ENCODE results near the gene CPXM1. TPM values are rescaled to one million over a fixed set of nuclear protein-coding genes. Genes with fewer than 3 reads are reported as not detected.
A peak's percentile ranks its signal among the peaks of the same experiment; 100 is the strongest.

The CPXM1 gene
- total RNA-seq, 1 experiment from 2014 or later: 0.17 TPM

DNA sequence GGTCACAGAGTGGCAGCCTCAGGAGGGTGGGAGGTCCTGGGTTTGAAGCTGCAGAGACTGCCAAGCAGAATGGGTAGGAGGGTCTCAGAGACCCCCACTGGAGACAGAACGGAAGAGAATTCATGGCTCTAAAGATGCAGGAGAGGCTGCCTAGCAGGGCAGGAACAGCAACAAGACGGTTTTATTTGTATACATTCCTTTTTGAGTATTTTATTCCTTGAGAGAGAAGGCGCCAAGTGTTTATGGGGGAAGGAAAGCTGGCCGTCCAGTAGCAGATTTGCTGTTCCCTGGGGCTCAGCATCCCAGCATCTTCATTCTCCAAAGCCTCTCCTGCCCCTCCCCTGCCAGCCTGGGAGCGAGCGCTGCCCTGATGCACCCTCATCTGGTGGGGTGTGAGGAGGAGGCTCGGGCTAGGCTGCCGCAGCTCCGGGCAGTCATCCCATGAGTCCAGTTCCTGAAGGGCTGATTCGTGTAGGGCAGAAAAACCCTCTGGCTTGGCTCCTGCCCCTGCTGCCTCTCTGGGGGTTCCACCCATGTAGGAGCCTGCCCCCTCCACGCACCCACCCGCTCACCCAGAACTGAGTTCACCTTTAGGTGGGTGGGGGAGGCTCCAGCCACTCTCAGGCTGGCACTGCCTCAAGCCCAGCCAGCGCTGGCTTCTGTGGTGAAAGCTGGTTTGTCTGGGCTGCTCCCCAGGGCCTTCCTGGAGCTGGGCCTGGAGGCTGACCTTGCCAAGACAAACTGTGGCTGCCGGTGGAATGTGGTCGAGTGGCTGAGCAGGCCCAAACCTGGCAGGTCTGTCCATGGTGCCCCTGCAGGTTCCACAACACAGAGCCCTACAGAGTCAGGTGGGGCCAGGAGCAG lies 32.4 kb downstream of the CPXM1 start:
- H3K9ac ChIP-seq (ENCODE audit: low read length): no peak overlapping the region

More for the DNA sequence above, 32.4 kb downstream of the CPXM1 start:
- peak; percentile 73; the same call in 1 of the 2 replicates for ATAC-seq
- no peak overlapping the region for H3K4me2 ChIP-seq (ENCODE audit: low read length)
- no peaks in the 10 kb centered on the region for H3K27me3 ChIP-seq (ENCODE audit: insufficient read depth, low read length)
- H3K79me2 ChIP-seq (ENCODE audit: insufficient read depth, low read length): no peaks in the 10 kb centered on the region
- no TSS peak for BruUV-seq (replicated peaks)
- ChIA-PET POLR2A (no interaction called here), CTCF (no interaction called here), RAD21 (ENCODE audit: low non-redundant PET in 1 of 2, low total read pairs in 2 of 2, uncharacterized antibody in 2 of 2, unreplicated experiment in 2 of 2) (no interaction called here)
- no peaks in the 10 kb centered on the region for H3K9me2 ChIP-seq (ENCODE audit: insufficient read depth)
- H3K4me1 ChIP-seq (ENCODE audit: control insufficient read depth in 1 of 2, insufficient read depth in 2 of 2, low read length in 2 of 2): peaks cover 6 to 9% of the 10 kb centered on the region in 2 experiments
- H3K27ac ChIP-seq (ENCODE audit: low read depth, low read length): no peak overlapping the region
- no peaks in the 10 kb centered on the region for H4K20me1 ChIP-seq (ENCODE audit: insufficient read depth)
- H3K36me3 ChIP-seq (ENCODE audit: control insufficient read depth in 1 of 2, insufficient read depth in 2 of 2, low read length in 2 of 2): no peaks in the 10 kb centered on the region
- no peak overlapping the region for H2AFZ ChIP-seq (ENCODE audit: low read depth, low read length, poor library complexity, severe bottlenecking)
- TF ChIP-seq, protein P1, sequence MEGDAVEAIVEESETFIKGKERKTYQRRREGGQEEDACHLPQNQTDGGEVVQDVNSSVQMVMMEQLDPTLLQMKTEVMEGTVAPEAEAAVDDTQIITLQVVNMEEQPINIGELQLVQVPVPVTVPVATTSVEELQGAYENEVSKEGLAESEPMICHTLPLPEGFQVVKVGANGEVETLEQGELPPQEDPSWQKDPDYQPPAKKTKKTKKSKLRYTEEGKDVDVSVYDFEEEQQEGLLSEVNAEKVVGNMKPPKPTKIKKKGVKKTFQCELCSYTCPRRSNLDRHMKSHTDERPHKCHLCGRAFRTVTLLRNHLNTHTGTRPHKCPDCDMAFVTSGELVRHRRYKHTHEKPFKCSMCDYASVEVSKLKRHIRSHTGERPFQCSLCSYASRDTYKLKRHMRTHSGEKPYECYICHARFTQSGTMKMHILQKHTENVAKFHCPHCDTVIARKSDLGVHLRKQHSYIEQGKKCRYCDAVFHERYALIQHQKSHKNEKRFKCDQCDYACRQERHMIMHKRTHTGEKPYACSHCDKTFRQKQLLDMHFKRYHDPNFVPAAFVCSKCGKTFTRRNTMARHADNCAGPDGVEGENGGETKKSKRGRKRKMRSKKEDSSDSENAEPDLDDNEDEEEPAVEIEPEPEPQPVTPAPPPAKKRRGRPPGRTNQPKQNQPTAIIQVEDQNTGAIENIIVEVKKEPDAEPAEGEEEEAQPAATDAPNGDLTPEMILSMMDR (IDR thresholded peaks at IDR 0.05 in 2 of 3, conservative IDR thresholded peaks at IDR 0.05 in 1 of 3; ENCODE audit: borderline replicate concordance in 1 of 3, insufficient read depth in 1 of 3, low read depth in 2 of 3, low read length in 2 of 3): no peak
- TF ChIP-seq JUND (IDR thresholded peaks at IDR 0.05) (no peak), SRF (IDR thresholded peaks at IDR 0.05; ENCODE audit: low read depth) (no peak), YY1 (IDR thresholded peaks at IDR 0.05; ENCODE audit: extremely low read depth, insufficient replicate concordance, low read depth, low read length) (no peak), EGR1 (IDR thresholded peaks at IDR 0.05; ENCODE audit: low read depth) (no peak), SIN3A (IDR thresholded peaks at IDR 0.05; ENCODE audit: low read depth) (no peak), ZNF274 (IDR thresholded peaks at IDR 0.05; ENCODE audit: low read depth, low read length) (no peak), FOSL1 (IDR thresholded peaks at IDR 0.05; ENCODE audit: low read depth) (no peak), ZFX (IDR thresholded peaks at IDR 0.05) (no peak), EZH2phosphoT487 (IDR thresholded peaks at IDR 0.05; ENCODE audit: borderline replicate concordance) (no peak)
- TF ChIP-seq, protein P2, sequence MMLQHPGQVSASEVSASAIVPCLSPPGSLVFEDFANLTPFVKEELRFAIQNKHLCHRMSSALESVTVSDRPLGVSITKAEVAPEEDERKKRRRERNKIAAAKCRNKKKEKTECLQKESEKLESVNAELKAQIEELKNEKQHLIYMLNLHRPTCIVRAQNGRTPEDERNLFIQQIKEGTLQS (IDR thresholded peaks at IDR 0.05): no peak
- H3K4me3 ChIP-seq (replicated peaks in 1 of 2; ENCODE audit: low read depth in 1 of 2, low read length in 2 of 2): no peak overlapping the region
- no peak for DNase-seq (ENCODE audit: low read depth, low spot score)
- intact Hi-C loops (cut with micrococcal nuclease): no loop called here
- no peaks in the 10 kb centered on the region for H3K9me3 ChIP-seq (ENCODE audit: control insufficient read depth in 1 of 2, insufficient read depth in 1 of 2, low read depth in 1 of 2, low read length in 2 of 2)
